Measurements from ENCODE around the gene GJA3.
"Not testable (repeated sequence)": the region's sequence is repeated elsewhere in the genome, so short reads cannot be mapped to it uniquely, and the experiment has no call there.

The GJA3 gene

GRCh38 chr13:20181188-20181587, 20.3 kb upstream of the GJA3 start:
- no peak for DNase-seq

- no peak for DNase-seq
These were observed 17.3 kb upstream of the GJA3 start for GRCh38 chr13:20178156-20178555.

GRCh38 chr13:20177049-20177831, 16.4 kb upstream of the GJA3 start:
- no peak for DNase-seq

DNA sequence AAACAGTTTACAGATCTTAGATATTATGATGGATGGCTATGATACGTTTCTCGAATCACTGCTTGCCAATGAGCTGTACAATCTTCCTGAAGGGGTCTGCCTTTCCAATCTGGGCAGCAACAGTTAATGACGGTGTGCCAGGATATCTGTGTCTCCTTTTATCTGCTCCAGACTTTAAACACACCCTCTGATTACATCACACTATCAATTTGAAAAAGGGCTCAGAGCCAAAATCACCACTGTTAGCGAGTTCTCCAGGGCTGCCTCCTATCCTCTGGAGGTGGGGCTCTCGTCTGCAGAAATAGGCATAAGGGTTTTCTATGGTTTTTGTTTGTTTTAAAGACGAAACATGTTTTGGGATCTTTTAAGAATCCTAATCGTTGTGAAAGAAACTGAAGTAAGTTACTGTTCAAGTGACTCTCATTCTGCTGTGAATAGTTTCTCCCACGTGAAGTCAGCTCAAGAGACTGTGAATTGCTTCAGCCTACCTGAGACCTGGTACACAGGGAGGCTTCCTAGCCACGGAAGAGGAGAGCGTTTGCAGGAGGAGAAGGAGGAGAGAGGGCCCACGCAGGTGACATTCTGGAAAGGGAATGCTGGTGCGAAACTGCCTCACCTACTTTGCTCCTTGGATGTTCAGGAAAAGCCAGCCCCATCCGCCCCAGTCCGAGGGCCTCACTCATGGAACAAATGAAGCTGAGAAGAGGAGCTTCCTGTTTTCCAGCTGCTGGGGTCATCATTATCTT, 15.2 kb upstream of the GJA3 start:
- no peak for DNase-seq

DNA sequence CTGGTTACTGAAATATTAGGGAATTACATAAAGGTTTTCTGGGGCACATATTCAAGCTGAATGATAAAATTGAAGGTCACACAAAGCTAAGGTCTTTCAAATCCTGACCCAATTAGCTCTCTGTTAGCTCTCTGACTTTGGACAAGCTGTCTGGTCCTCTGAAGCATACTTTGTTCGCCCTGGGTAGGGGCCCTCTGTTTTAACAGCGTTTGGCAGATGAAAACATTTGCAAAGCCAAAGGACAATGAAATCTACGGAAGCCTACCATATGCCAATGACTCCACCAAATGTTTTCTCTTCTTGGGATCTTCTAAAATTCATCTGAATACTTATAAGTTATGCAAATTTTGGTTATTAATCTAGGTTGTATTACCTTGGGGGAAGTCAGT, 14.5 kb upstream of the GJA3 start:
- DNase-seq = no peak

DNA sequence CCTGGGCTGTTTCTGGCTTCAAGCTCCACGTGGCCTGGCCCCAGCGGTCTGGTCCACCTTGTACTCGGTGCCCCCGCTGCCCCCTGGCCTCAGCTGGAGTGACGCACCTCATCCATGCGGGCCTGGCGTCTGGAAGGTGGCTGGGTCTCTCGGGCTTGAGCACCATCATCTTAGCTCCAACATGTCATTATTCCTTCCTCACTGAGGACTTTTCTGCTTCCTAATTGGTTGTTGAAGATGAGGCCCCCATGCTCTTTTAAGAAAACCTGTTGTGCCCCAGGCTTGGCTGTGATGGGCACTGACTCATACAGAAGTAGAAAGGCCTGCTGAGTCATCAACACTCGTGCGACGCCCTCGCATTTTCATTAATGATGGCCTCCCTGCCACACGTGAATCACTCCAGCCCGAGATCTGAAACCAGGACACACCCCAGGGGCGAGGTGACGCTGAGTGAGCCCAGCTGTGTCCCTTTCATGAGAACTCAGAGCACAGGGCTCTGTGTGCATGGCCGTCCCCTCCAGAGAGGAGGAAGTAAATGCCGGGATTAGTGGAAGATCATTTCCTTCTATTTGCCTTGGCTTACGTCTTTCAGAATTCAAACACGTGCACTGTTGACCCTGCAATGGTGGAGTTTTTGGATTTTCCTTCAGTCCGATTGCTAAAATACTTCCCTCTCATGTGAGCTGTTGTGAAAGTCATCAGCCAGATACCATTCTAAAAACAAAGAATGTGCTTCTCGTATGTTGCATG, 14.0 kb upstream of the GJA3 start:
- no peak for DNase-seq

DNA sequence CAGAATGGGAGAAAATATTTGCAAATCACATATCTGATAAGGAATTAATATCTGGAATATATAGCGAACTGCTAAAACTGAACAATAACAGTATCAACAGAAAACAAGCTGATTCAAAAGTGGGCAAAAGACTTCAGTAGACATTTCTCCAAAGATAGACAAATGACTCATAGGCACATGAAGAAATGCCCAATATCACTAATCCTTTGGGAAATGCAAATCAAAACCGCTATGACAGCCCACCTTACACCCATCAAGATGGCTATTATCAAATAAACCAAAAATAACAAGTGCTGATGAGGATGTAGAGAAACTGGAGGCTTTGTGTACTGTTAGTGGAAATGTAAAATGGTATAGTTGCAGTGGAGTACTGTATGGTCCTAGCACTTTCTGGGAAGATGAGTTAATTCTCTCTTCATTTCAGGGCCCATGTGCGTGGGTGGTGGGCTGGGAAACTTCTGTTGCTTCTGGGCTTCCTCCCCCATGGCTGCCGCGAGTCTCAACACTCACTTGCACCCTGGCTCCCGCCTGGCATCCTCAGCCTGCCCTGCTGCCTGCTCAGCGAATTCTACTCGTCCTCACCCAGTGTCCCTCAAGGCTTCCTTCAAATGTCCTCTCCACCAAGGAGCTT, 12.4 kb upstream of the GJA3 start:
- DNase-seq = no peak

GRCh38 chr13:20171364-20171763, 10.5 kb upstream of the GJA3 start:
- no peak for DNase-seq

DNA sequence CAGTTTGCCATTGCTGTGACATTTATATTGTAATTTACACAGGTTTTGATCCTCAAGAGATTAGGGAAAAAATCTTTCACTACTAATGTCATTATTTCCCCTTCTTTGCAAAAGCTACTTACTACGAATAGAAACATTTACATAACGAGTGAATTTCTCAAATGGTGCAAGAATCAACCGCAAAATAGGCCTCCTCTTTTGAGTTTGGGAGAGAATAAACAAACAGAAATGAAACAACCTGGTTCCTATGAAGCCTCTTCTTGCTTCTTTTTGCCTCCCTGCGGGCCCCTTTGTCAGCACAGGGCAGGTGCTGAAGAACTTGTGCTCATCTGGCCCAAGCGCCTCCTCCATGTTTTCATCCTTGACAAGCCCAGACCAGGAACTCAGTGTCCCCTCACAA, 10.1 kb upstream of the GJA3 start:
- no peak for DNase-seq

GRCh38 chr13:20168396-20168795, 7.5 kb upstream of the GJA3 start:
- no peak for DNase-seq

GRCh38 chr13:20165417-20166257, 4.8 kb upstream of the GJA3 start:
- DNase-seq = no peak

- no peak for DNase-seq
These were observed 1.1 kb upstream of the GJA3 start for GRCh38 chr13:20161951-20162300.

DNA sequence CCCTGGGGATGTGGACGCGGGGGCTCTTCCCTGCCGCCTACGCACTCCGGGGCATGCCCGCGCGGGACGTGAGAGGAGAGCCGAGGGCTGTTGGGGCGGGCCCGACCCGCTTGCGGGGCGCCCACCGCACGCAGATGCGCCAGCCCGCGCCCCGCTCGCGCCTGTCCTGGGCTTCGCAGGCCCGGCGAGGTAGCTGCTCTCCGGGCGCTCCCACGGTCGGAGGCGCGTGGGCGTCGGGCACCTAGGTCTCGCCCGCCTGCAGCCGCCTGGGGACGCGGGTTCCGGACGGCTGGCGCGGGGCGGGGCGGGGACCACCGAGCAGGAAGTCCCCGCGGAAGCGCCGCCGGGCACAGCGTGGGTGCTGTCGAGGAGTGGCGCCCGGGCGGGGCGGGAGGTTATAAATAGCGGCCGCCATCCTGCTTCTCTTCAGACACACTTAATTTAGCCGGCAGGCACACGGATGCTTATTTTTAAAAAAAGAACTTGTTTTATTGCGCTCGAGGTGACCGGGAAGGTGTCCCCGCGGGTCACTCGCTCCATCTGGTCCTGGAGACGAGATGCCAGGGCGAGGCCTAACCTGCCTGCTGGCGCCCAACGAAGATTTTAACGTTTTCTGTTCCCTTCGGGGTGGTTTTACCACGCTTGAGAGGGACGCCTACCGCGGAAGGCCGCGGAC, 561 bp upstream of the GJA3 start:
- DNase-seq = no peak

GRCh38 chr13:20159646-20160305, 1.1 kb downstream of the GJA3 start:
- peak; percentile 22 for DNase-seq

- no peak for DNase-seq
These were observed 3.6 kb downstream of the GJA3 start for GRCh38 chr13:20157151-20157796.

DNA sequence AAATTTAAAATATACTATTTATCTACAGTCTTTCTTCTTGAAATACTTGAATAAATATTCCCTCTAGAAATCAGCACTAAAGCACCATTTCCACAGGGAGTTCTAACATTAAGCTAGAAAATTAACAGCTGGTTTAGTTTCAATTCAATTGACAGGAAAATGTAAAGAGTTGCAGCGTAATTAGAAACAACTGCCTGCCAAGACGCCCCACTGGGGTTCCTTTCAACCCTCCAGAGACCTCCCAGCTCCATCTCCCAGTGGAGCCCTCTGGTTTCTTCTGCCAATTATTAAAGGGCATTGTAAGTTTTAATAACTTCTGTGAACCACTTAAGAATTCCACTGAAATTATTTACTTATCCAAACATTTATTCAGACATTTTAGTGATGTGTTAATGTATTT, 4.2 kb downstream of the GJA3 start:
- no peak for DNase-seq

GRCh38 chr13:20153290-20153689, 7.6 kb downstream of the GJA3 start:
- DNase-seq = not testable (repeated sequence)

GRCh38 chr13:20151612-20152011, 9.2 kb downstream of the GJA3 start:
- DNase-seq = no peak

DNA sequence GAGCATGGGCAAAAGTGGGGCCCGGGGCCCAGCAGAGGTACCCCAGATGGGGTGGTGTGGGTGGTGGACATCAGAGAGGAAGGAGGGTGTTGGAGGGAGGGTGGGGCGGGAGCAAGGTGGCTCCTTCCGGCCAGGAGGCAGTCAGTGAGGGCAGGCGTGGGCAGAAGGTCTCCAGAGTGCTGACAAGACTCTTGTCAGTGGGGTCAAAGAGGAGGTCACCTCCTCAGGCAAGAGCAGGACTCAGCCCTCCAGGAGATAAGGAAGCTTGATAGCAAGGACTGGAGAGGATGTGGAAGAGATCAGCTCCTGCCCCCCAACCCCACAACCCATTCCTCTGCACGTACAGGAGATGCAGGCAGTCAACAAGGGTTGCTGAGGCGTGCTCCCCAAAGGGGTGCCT, 9.8 kb downstream of the GJA3 start:
- no peak for DNase-seq

DNA sequence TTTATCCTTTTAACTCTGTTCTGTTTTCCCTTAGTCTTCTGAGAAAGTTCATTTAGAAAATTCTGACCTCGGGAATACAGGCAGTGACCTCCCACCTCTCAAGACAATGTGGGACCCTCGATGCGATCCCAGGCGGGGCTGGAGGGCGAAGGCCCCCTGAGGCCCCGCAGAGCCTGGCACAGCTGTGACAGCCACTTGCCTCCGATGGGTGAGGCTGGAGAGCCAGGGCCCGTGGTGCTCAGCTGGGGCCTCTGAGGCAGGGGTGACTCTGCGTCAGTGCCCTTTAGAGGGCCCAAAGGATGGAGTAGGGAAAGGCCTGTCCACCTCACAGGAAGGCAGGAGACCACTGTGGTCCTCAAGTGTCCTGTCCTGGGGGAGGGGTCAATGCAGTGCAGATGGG, 10.3 kb downstream of the GJA3 start:
- no peak for DNase-seq

- DNase-seq = no peak
These were observed 11.1 kb downstream of the GJA3 start for GRCh38 chr13:20149762-20150161.

Measured in NCI-H1105 treated with DMSO at 0.1 percent for 48 hours (cell line).